ENCODE measurements around the gene AGT.
A peak's percentile ranks its signal among the peaks of the same experiment; 100 is the strongest.
"Not testable (repeated sequence)": the region's sequence is repeated elsewhere in the genome, so short reads cannot be mapped to it uniquely, and the experiment has no call there.

The AGT gene

DNA sequence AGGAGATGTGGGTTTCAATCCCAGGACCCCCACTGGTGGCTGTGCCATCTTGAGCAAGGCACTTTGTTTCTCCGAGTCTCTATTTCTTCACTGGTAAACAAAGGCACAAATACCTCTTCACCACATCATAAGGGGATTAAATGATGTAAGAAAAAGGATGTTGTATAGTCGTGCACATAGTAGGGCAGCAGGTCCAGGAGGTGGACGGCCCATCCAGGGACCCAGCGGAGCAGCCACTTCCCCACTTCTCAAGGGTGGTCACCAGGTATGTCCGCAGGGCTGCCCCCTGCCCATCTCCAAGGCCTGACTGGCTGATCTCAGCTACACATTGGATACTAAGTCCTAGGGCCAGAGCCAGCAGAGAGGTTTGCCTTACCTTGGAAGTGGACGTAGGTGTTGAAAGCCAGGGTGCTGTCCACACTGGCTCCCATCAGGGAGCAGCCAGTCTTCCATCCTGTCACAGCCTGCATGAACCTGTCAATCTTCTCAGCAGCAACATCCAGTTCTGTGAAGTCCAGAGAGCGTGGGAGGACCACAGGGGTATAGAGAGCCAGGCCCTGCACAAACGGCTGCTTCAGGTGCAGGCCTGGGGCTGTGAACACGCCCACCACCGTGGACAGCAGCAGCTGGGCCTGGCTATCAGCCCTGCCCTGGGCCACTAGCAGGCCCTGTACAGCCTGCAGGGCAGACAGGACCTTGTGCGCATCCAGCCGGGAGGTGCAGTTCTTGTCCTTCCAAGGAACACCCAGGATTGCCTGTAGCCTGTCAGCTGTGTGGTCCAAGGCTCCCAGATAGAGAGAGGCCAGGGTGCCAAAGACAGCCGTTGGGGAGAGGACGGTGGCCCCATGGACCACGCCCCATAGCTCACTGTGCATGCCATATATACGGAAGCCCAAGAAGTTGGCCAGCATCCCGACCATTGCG, 4.0 kb downstream of the AGT start:
- intact Hi-C loops (cut with DNase I): loop anchor here (5.0 to 10.0 kb wide), 2 partner anchors 65 to 68 kb away; partner anchors contain the start of gene COG2
- DNase-seq: peak in 1 of 10 donors; percentile 77

DNA sequence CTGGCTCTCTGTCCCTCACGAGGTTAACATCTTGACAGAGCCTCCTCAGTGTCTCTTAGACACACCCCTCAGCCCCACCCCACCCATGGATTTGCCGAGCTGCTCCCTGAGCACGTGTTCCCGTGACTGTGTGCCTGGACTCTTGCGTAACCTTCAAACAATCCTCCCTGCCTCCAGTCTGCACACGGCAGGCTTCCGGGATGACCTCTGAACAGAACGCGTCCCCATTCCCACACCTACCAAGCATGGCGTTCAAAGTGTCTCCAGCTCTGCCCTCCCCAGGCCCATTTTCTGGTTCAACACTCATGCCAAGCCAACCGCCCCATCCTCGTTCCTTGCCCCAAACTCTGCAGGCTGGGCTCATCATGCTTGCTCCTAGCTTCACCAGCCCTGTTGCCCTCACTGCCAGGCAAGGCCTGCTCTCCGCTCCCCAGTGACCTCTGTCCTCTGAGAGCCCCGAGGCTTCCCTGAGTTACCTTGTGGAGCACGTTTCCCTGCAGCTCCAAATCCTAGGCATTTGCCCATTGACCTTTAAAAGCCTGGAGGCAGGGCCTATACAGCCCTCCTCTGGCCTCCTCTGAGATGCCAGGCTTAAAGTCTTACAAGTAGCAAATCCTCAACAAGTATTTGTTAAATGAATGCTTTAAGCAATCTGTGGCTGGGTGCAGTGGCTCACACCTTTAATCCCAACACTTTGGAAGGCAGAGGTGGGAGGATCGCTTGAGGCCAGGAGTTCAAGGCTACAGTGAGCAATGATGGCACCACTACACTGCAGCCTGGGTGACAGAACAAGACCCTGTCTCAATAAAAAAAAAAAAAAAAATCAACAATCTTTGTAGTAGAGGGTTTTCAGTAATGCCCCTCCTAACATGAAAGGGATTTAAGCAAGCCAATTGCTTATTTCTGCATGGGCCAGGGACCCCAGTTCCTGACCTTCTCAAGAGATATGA, 5.0 kb downstream of the AGT start:
- peak in 1 of 10 donors; percentile 82 for DNase-seq

DNA sequence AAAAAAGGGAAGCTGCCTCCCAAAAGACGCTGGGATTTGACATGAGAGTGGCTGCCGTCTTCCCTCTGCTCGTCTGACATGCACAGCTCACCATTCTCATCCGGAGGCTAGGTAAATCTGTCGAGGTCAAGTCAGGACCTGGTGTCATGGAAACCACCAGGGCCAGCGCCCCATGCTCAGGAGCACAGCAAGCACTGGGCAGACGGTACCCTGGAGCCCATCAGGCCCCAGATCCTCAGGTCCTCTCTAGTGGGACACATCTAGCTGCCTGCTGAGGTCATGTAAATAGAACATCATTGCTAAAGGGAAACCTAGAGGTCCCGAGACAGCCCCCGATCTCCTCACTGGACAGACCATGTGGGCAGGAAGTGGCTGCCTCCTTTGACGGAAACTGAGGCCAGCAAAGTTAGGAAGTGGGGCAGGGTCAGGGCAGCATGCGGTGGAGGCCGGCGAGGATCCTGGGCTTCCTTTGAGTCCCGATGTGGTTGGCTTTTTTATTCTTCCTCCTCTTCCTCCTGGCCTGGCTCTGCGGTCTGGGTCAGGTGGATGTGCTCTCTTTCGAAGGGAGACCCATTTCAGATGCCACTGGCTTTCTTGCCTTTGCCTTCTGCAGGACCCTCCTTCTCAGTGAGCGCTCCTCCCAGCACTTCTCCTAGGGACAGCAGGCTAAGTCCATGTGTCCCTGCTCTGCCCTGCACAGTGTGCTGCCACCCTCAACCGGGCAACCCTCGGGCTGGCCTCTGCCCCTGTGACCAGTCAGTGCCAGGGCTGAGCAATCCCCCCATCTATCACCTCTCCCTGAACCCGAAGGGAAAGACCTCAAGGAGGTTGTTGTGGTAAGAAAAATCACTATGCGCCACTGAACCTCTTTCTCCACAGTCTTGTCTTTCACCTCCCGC, 5.9 kb downstream of the AGT start:
- intact Hi-C loops (cut with DNase I): loop anchor here (10.0 kb wide), 1 partner anchor 67 kb away; no protein-coding TSS in a partner anchor
- DNase-seq: peak in 1 of 10 donors; percentile 61

More for the DNA sequence above, 5.0 kb downstream of the AGT start:
- intact Hi-C loops (cut with DNase I): loop anchor here (10.0 kb wide), 1 partner anchor 66 kb away; no protein-coding TSS in a partner anchor

DNA sequence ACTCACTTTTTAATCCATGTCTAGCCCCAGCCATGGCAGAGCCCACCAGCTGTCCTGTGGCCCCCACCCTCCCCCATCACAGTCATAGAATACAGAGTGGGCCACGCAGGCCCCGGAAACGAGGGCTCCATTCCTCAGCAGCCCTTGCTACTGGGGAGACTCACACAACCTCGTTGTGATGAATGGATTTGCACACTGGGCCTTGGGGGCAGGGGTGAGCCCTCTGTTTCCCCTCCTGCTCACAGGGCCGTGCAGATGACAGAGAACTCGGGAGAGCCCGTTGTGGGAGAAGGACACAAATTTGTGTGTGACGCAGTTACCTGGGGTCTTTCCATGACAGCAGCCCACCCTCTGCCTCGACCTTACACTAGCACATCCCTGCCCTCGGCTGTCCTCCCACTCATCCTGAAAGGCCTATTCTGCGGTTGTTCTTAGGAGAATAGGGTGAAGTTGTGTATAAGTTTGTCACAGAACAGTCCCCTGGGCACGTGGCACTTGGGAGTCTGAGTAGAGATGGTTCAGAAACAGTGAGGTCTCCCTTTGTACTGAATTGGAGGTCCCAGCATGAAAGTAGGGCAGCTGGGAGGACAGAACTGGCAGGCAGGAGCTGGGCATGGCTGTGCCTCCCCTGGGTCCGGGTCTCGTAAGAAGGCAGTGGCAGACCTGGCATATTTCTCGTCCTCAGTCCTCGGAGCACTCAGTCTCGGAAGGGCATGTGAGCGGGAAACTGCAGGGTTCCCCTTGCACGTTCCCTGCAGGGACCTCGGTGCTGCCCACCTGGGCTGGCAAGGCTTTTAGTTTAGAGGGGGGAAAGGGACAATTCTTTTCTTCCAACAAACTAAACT, 6.8 kb downstream of the AGT start:
- intact Hi-C loops (cut with DNase I): loop anchor here (10.0 kb wide), 1 partner anchor 68 kb away; no protein-coding TSS in a partner anchor
- no peak for DNase-seq

DNA sequence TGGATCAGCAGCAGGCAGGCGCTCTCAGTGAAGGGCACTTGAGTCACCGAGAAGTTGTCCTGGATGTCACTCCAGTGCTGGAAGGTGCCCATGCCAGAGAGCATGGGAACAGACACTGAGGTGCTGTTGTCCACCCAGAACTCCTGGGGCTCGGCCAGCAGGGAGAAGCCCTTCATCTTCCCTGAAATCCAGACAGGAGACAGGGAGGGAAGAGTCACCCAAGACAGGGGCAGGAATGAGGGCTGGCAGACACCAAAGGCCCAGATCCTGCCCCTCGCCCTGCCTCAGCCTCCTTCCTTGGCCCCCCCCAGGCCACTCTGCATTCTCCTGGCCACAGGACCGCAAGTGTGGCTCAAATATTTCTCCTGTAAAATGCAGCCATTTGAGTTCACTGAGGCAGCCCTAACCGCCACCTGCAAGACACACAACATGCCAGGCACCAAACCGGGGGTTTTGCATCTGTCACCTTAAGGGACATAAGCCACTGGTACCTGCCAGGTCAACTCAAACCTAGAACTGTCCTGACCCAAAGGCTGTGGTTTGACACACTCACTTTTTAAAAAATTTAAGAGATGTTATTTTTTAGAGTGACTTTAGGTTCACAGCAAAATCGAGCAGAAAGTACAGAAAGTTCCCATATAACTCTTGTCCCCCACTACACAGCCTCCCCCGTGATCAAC, 7.8 kb downstream of the AGT start:
- intact Hi-C loops (cut with DNase I): loop anchor here (10.0 kb wide), 1 partner anchor 69 kb away; no protein-coding TSS in a partner anchor
- no peak for DNase-seq

DNA sequence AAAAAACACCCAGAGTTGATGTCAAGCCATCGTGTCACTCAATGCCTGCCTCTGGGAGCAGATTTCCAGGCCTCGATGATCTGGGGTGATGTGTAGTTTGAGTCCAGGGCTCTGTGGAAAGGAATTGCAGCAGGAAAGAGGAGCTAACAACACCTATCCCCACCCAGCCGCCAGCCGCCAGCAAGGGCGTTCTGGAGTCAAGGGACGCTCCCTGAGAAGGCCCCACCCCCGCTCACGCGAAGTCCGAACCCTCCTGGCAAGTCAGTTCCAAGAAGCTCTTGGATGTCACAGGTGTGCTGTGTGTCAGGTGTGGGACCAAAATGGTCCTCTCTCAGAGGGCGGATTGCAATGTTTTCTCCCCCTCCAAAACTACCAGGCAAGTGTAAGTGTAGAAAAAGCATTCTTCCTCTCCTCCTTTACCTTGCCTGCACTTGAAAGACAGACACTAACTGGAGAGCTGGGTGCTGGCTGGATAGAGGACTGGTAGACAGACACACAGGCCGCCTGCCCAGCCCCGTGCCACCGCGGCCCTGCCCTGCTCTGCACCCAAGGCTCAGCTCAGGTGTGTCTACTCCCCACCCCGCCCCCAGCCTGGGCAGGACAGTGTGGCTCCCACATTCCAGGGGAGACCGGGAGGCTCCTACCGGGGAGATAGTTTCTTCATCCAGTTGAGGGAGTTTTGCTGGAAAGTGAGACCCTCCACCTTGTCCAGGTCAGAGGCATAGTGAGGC, 8.5 kb downstream of the AGT start:
- intact Hi-C loops (cut with DNase I): loop anchor here (10.0 kb wide), 1 partner anchor 69 kb away; no protein-coding TSS in a partner anchor

DNA sequence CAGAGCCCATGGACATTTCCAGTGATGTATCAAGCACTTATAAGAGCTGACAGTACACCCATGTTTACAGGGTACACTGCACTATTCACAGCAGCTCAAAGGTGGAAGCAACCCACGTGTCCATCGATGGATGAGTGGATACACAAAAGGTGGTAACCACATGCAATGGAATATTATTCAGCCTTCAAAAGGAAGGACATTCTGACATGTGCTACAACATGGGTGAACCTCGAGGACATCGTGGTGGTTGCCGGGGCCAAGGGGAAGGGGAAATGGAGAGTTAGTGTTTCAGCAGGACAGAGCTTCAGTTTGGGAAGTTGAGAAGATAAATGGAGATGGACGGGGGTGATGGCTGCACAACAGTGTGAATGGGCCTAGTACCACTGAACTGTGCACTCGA, 9.1 kb downstream of the AGT start:
- DNase-seq: no peak
- intact Hi-C loops (cut with DNase I): loop anchor here (10.0 kb wide), 1 partner anchor 70 kb away; no protein-coding TSS in a partner anchor

More for the DNA sequence above, 8.5 kb downstream of the AGT start:
- no peak for DNase-seq

DNA sequence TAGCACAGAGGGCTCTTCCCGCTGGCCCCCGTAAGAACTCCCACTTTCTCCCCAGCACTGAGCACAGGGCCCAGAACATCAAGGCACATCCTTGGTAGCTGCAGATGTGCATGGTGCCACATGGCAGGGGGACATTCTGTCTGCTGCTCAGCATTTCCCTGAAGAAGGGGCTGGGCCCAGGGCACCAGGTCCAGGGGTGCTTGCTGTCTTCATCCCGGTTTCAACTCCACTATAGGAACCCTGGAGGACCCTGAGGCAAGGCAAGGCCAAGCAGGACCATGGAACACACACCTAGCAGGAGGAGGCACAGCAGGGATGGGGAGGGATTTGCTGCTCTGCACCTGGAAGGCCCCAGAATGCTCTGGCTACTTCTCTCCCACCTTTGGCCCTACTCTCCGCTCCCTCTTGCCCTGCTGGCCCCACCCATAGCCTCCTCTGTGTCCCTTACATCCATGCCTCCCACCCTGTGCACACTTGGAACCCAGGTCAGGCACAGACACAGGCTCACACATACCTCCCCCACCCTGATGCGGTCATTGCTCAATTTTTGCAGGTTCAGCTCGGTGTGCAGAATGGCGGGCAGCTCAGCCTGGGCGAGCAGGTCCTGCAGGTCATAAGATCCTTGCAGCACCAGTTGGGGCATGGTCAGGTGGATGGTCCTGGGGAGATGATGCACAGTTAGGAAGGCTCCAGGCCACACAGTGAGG, 10.1 kb downstream of the AGT start:
- intact Hi-C loops (cut with DNase I): loop anchor here (10.0 kb wide), 1 partner anchor 71 kb away; no protein-coding TSS in a partner anchor
- DNase-seq: peak in 1 of 10 donors; percentile 73

DNA sequence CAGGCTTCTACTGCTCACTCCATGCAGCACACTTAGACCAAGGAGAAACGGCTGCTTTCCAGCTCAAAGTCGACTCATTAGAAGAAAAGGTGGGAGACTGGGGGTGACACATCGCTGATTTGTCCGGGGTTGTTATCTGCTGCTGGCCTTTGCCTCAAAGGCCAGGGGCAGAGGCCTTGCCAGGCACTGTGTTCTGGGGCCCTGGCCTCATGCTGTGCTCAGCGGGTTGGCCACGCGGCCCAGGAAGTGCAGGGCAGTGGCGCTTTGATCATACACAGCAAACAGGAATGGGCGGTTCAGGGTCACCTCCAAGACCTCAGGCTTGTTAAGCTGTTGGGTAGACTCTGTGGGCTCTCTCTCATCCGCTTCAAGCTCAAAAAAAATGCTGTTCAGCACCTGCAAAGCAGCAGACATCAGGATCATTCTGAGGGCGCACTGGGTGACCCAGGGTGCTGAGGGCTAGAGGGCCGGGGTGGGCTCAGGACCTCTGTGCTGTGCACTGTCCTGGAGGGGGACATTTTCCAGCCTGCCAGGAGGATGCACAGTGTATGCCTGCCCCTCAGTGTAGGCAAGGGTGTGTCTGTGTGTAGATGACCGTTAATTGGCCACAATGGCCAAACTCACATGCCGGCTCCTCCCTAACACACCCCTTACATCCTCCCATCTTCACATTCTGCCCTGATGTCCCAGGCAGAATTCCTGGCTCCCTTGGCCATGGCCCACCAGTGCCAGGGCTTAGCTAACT, 10.8 kb downstream of the AGT start:
- DNase-seq: no peak

DNA sequence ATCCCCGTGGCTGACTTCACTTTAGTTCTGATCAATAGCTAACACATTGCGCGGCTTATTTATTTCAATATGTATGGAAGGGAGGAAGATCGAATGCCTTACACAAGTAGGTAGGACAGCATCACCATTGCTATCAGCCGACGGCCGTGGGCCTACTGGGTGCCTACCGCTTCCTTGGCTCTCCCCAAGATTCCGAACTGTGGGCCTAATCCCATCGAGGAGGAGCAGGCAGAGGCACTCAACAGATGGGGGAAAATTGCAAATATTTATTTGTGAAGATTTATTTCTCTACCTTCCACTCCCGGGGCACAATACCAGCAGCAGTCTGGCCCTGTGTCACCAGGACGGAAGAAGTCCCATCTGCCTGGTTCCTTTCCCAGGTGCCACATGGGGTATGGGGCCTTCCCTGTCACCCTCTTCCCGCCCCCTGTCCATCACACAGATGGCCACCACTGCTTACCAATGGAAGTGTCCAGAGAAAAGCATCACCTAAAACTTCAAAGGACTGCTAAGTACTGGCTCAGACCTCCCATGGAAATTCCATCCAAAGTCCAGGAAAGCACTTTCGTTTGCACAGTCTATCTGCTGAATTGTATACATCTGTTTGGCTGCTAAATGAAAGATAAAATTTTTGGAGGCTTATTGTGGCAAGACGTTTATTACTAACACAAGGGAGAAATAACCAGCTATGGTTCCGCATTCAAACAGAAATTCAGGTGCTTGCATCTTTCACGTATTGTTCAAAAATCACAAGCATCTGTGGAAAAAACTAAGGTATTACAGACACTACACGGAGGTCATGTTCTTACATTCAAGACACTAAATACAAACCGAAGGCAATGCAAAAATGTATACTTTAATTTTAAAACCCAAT, 11.8 kb downstream of the AGT start:
- DNase-seq: no peak
- intact Hi-C loops (cut with DNase I): loop anchor here (10.0 kb wide), 1 partner anchor 73 kb away; no protein-coding TSS in a partner anchor

More for the DNA sequence above, 10.8 kb downstream of the AGT start:
- intact Hi-C loops (cut with DNase I): loop anchor here (10.0 kb wide), 1 partner anchor 72 kb away; no protein-coding TSS in a partner anchor

DNA sequence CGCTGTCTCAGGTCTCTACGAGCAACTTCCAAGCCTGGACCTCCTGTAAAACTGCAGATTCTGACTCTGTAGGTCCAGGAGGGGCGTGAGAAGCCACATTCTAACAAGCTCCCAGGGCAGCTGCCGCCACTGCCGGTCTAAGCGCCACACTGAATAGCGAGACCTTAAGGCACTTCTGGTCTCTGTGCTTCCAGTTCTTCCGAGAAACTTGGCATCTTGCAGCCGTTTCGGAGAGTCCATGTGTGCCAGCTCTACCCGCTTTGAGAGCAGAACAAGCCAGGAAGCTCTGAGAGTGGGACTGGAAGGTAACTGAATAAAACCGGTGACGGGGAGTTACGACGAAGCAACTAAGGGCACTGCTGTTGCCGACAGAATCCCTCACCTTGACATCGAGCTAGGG, 12.5 kb downstream of the AGT start:
- DNase-seq: peak in 2 of 10 donors; percentile 31 to 85
- intact Hi-C loops (cut with DNase I): loop anchor here (10.0 kb wide), 1 partner anchor 73 kb away; no protein-coding TSS in a partner anchor

DNA sequence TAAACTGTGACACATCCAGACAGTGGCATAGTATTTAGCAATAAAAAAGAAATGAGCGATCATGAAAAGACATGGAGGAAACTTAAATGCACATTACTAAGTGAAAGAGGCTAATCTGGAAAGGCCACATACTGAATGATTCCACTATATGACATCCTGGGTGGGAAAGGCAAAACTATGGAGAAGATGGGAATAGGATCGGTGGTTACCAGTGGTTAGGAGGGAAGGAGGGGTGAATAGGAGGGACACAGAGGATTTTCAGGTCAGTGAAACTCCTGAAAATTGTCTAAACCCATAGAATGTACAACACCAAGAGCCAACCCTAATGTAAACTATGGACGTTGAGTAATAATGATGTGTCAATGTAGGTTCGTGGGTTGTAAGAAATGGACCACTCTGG, 13.8 kb downstream of the AGT start:
- intact Hi-C loops (cut with DNase I): loop anchor here (10.0 kb wide), 1 partner anchor 75 kb away; no protein-coding TSS in a partner anchor
- DNase-seq: no peak

DNA sequence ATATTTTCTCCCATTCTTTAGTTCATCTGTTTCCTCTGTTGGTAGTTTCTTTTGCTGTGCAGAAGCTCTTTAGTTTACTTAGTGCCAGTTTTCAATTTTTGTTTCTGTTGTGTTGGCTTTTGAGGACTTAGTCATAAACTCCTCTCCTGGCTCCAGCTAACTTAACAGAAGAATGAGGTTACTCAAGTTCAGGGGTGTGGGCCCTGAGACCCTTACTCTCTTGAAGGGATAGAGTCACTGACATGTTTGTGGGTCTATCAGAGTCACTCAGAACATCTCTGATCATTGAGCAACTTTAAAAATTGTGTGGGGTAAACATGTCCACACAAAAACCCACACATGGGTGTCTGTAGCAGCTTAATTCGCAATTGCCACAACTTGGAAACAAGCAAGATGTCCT, 14.2 kb downstream of the AGT start:
- intact Hi-C loops (cut with DNase I): loop anchor here (10.0 kb wide), 1 partner anchor 75 kb away; no protein-coding TSS in a partner anchor
- no peak for DNase-seq

DNA sequence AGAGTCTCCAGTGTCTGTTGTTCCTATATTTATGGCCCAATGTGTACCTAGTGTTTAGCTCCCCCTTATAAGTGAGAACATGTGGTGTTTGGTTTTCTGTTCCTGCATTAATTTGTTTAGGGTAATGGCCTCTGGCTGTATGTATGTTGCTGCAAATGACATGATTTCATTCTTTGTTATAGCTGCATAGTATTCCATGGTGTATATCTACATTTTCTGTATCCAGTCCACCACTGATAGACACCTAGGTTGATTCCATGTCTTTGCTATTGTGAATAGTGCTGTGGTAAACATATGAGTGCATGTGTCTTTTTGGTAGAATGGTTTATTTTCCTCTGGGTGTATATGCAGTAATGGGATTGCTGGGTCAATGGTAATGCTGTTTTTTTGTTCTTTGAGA, 15.0 kb downstream of the AGT start:
- intact Hi-C loops (cut with DNase I): not testable (repeated sequence)

DNA sequence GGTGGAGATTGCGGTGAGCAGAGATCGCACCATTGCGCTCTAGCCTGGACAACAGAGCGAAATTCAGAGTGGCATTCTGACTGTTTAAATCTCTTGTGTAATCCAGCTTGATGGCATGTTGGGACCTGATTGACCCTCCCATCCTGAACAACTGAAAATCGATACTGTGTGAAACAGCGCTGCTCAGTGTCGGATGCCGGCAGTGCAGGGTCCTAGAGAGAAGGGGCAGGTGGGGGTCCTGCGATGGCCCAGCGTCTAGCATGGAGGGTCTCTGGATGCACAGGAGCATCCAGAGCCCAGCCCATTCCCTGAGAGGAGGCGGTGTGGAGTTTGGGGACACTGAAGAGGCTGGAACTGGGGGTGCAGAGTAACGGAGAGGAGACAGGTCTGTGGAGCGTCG, 15.8 kb downstream of the AGT start:
- intact Hi-C loops (cut with DNase I): no loop called here
- DNase-seq: no peak

More for the DNA sequence above, 15.0 kb downstream of the AGT start:
- not testable (repeated sequence) for DNase-seq

Data from posterior cingulate gyrus (tissue), 11 donors.